Measurements from ENCODE around the gene TESMIN.

Gene TESMIN

GRCh38 chr11:68751004-68751325 is 355 bp downstream of the TESMIN start:
- no peak overlapping the region for H3K27ac ChIP-seq

DNA sequence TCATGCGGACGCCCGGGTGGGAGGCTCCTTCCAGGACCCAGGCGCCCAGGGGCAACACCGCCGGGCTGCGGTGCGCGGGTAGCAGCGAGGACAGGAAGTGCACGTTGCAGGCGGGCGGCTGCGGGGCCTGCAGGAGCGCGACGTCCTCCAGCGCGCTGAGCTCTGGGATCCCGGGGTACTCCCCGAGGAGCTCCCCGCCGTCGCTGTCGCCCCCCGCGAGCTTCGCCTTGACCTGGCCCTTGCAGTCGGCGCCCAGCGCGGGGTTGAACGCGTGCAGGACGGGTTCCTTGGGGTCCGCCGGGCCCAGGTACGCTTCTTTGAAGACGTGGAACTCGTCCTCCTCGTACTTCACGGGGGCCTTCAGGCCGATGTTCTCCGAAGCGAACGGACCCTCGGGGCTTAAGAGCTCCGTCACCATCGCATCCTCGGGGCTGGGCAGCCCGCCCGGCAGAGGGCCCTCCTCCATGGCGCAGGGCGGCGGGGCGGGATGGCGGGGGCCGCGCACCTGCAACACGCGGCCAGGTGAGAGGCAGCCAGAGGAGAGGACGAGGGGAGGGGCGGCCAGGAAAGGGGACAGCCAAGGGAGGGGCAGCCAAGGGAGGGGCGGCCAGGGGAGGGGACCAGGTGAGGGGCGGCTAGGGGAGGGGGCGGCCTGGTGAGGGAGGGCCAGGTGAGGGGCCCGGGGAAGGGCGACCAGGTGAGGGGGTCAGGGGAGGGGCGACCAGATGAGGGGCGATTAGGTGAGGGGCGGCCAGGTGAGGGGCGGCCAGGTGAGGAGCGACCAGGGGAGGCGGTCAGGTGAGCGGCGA is 921 bp downstream of the TESMIN start:
- H3K27me3 ChIP-seq = no peaks in the 10 kb centered on the region
- DNase-seq = peak in 1 of 2 donors; percentile 24
- intact Hi-C loops (cut with DNase I; ENCODE audit: low total_unique reads) = no loop called here
- H3K4me3 ChIP-seq = peak overlapping the region; percentile 38 to 55
- H3K4me1 ChIP-seq = peaks cover 0 to 23% (median 15%) of the 10 kb centered on the region in 4 donors
- no peak overlapping the region for H3K27ac ChIP-seq
- no peaks in the 10 kb centered on the region for H3K9me3 ChIP-seq
- peaks cover 0 to 16% (median 10%) of the 10 kb centered on the region in 3 donors for H3K36me3 ChIP-seq
- no peak for TF ChIP-seq CTCF (IDR thresholded peaks at IDR 0.05)

More at GRCh38 chr11:68751004-68751325, 355 bp downstream of the TESMIN start:
- no peak for TF ChIP-seq CTCF (IDR thresholded peaks at IDR 0.05)
- Histone ChIP-seq H3K4me3 (peak overlapping the region; percentile 38 to 55), H3K9me3 (no peaks in the 10 kb centered on the region), H3K27me3 (no peaks in the 10 kb centered on the region), H3K36me3 (peaks cover 4 to 21% (median 10%) of the 10 kb centered on the region in 3 donors), H3K4me1 (peaks cover 0 to 23% (median 15%) of the 10 kb centered on the region in 4 donors)
- DNase-seq = no peak
- intact Hi-C loops (cut with DNase I; ENCODE audit: low total_unique reads) = no loop called here

DNA sequence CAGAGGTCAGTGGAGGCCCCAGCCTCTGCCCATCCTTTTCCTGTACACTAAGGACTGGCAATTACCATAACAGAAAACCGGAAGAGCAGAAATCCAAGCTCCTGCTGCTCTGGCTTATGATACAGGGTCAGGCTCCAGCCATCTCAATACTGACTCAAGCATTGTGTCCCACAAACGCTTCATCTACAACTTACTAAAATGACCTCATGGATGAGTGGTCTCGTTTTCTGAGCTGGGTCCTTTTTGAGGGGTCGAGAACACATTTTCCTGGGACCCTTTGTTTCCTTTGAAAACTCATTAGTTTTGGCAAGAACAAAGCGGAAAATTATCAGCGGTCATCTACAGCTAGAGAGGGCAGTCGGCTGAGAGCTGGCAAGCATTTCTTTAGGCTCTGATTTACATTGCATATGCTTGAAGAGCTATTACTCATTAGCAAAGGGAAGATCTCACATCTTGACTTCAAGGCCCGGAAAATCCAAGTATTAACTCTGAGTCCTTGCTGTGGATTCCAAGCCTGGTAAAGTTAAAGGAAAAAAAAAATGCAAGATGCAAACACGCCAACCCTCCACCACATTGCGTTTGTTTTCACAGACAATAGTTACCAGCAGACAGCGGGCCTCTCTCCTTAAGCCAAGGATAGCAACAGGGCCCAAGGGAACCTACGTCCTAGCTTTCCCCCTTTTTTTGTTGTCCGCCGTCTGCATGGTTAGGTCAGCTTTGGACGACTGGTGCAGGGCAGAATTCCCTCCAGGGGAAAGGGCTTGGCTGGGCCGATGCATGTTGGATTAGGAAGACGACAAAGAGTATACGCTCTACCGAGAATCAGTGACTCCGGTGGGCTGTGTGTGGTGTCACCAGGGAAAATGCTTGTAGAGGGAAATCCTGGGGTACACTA is 1.8 kb downstream of the TESMIN start:
- Histone ChIP-seq H3K27me3 (no peaks in the 10 kb centered on the region), H3K4me1 (peaks cover 0 to 23% (median 15%) of the 10 kb centered on the region in 4 donors), H3K27ac (no peak overlapping the region), H3K4me3 (no peak overlapping the region), H3K9me3 (no peaks in the 10 kb centered on the region), H3K36me3 (peaks cover 0 to 7% (median under 1%) of the 10 kb centered on the region in 3 donors)
- intact Hi-C loops (cut with DNase I; ENCODE audit: low total_unique reads) = no loop called here
- TF ChIP-seq CTCF (IDR thresholded peaks at IDR 0.05) = no peak
- no peak for DNase-seq

DNA sequence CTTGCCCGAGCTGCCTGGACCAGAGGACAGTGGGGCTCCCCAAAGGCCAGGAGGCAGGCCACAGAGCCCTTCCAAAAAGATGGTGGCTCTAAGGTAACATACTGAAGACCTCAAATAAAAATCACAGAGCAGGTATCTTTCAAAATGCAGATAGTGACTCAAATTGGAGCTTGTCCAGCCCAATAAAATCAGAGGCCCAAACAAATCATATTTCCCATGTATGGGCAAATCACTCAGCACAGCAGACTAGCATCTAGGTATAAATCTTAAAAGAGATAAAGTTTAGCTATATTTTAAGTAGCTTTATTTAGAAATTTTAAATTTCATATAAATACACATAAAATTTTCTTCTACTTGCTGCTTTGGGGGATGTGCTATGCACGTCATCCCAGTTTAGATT is 3.3 kb downstream of the TESMIN start:
- H3K4me1 ChIP-seq = peaks cover 0 to 23% (median 15%) of the 10 kb centered on the region in 4 donors
- intact Hi-C loops (cut with DNase I; ENCODE audit: low total_unique reads) = no loop called here
- TF ChIP-seq CTCF (IDR thresholded peaks at IDR 0.05) = no peak
- H3K4me3 ChIP-seq = no peak overlapping the region
- no peaks in the 10 kb centered on the region for H3K27me3 ChIP-seq
- H3K9me3 ChIP-seq = no peaks in the 10 kb centered on the region
- no peak for DNase-seq
- H3K36me3 ChIP-seq = no peaks in the 10 kb centered on the region
- no peak overlapping the region for H3K27ac ChIP-seq

DNA sequence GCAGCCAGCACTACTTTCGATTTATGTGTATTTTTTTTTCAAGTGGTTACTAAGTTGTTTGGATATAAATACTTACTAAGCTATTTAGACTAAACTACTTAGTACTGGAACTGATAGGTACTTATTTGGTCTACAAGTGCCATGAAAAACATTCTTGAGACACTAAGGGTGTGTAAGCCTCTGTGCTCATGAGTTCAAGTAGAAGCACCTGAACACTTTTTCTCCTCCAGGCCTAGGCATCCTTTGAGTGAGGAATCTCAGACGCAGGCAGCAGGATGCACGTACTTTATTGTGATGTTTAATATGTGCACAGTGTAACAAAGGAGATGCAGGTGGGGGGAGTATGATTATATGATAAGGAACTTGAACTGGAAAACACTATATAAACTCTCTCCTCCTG is 7.8 kb downstream of the TESMIN start:
- DNase-seq = no peak
- Histone ChIP-seq H3K4me1 (no peaks in the 10 kb centered on the region), H3K27ac (no peak overlapping the region), H3K36me3 (no peaks in the 10 kb centered on the region), H3K4me3 (no peak overlapping the region), H3K9me3 (no peaks in the 10 kb centered on the region), H3K27me3 (no peaks in the 10 kb centered on the region)
- intact Hi-C loops (cut with DNase I; ENCODE audit: low total_unique reads) = no loop called here
- no peak for TF ChIP-seq CTCF (IDR thresholded peaks at IDR 0.05)
